Ascending aorta (tissue), 2 donors: Measurements from ENCODE around the gene CDK19. TPM values are rescaled to one million over a fixed set of nuclear protein-coding genes. Genes with fewer than 3 reads are reported as not detected.

Experiments
- DNase-seq, 2 donors: peaks; one replicate each; pipeline ENCODE4 v3.0.0-alpha.2; 2019; ENCODE audit warnings: low spot score in 2 of 2
- H3K27ac ChIP-seq, 2 donors: fragments of 200-600 bp; sonication (generic); one replicate each; pipeline ENCODE4 v1.5.1; 2016 to 2017; ENCODE audit warnings: mild to moderate bottlenecking in 1 of 2
- H3K27me3 ChIP-seq: fragments of 200-600 bp; sonication (generic); one replicate; pipeline ENCODE4 v1.5.1; 2017
- H3K36me3 ChIP-seq, 2 donors: fragments of 200-600 bp; sonication (generic); one replicate each; pipeline ENCODE4 v1.5.1; 2016
- H3K4me1 ChIP-seq, 2 donors: fragments of 200-600 bp; sonication (generic); one replicate each; pipeline ENCODE4 v1.5.1; 2016 to 2017; ENCODE audit warnings: mild to moderate bottlenecking in 1 of 2
- H3K4me3 ChIP-seq, 2 donors: fragments of 200-600 bp; sonication (generic); one replicate each; pipeline ENCODE4 v1.5.1; 2016 to 2017; ENCODE audit warnings: mild to moderate bottlenecking in 1 of 2
- H3K9me3 ChIP-seq, 2 donors: fragments of 200-600 bp; sonication (generic); one replicate each; pipeline ENCODE4 v1.5.1; 2016
- intact Hi-C: fragments of 100-400 bp; cut with DNase I; formaldehyde crosslinking; loops from one replicate; pipeline ENCODE4 v1.15.1; 2023
- total RNA-seq: library from RNA; depleted of rRNA; stranded (reverse); fragments of >200 nt; gene quantifications from one replicate; pipeline ENCODE4 v1.1.0, GENCODE V29; 2016
- TF ChIP-seq, protein P1 (sequence below), 3 experiments: fragments of 200-600 bp in 2 of 3; fragments of 450-650 bp in 1 of 3; sonication (generic) in 2 of 3; IDR thresholded peaks; one replicate each; pipeline ENCODE4 v1.5.1; 2016 to 2019; ENCODE audit warnings: antibody characterized with exemption in 3 of 3, mild to moderate bottlenecking in 1 of 3, moderate library complexity in 1 of 3

The CDK19 gene
- total RNA-seq, 1 donor from 2014 or later = 5.2 TPM

DNA sequence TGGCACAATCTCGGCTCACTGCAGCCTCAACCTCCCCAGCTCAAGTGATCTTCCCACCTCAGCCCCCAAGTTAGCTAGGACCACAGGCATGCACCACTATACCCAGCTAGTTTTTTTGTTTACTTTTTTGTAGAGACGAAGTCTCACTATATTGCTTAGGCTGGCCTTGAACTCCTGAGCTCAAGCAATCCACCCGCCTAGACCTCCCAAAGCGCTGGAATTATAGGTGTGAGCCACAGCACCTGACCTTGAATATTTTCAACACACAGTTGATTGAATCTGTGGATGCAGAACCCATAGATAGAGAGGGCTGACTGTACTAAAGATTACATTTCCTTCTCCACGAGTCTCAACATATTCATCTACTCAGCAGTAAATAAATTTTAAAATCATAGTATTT, 15.6 kb downstream of the CDK19 start:
- no peak for DNase-seq
- Histone ChIP-seq H3K36me3 (no peaks in the 10 kb centered on the region), H3K27ac (no peak overlapping the region), H3K27me3 (no peaks in the 10 kb centered on the region), H3K4me3 (no peak overlapping the region), H3K4me1 (no peaks in the 10 kb centered on the region), H3K9me3 (no peaks in the 10 kb centered on the region)
- intact Hi-C loops = no loop called here
- TF ChIP-seq, protein P1, sequence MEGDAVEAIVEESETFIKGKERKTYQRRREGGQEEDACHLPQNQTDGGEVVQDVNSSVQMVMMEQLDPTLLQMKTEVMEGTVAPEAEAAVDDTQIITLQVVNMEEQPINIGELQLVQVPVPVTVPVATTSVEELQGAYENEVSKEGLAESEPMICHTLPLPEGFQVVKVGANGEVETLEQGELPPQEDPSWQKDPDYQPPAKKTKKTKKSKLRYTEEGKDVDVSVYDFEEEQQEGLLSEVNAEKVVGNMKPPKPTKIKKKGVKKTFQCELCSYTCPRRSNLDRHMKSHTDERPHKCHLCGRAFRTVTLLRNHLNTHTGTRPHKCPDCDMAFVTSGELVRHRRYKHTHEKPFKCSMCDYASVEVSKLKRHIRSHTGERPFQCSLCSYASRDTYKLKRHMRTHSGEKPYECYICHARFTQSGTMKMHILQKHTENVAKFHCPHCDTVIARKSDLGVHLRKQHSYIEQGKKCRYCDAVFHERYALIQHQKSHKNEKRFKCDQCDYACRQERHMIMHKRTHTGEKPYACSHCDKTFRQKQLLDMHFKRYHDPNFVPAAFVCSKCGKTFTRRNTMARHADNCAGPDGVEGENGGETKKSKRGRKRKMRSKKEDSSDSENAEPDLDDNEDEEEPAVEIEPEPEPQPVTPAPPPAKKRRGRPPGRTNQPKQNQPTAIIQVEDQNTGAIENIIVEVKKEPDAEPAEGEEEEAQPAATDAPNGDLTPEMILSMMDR (IDR thresholded peaks at IDR 0.05) = no peak

DNA sequence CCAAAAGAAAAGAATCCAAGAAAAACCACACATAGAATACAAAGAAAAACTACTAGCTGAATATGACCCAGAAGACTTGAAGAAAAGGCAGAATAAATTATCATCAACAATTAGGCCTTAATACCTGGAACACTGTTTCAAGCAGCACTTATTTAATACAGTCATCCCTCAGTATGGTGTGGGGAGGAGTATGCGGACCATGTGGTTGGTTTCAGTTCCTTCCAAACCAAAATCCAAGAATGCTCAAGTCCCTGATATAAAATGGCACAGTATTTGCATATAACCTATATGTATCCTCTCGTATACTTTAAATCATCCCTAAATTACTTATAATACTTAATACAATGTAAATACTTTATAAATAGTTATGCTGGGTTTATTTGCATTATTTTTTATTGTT, 16.1 kb downstream of the CDK19 start:
- intact Hi-C loops = no loop called here
- TF ChIP-seq, protein P1 (IDR thresholded peaks at IDR 0.05) = no peak
- DNase-seq = no peak
- H3K4me1 ChIP-seq = no peaks in the 10 kb centered on the region
- H3K36me3 ChIP-seq = no peaks in the 10 kb centered on the region
- no peaks in the 10 kb centered on the region for H3K9me3 ChIP-seq
- H3K27me3 ChIP-seq = no peaks in the 10 kb centered on the region
- no peak overlapping the region for H3K4me3 ChIP-seq
- H3K27ac ChIP-seq = no peak overlapping the region

DNA sequence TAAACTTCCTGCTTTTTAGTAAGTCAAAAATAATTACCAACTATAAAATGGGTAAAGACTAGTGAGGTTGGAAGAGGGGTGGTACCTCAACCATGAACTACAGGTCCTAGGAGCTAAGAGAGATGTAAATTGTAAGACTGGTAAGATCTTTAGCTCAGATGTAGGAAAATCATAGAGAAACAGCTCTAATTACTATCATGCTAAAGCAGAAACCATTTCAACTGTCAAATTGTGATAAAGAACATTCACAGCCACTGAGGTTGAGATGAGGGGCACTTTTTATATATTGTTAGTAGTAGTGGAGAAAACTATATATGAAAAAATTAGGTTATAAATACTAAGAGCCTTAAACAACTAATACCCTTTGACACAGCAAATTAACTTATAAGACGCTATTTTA, 20.0 kb downstream of the CDK19 start:
- Histone ChIP-seq H3K4me1 (no peaks in the 10 kb centered on the region), H3K9me3 (no peaks in the 10 kb centered on the region), H3K27me3 (no peaks in the 10 kb centered on the region), H3K27ac (no peak overlapping the region), H3K36me3 (no peaks in the 10 kb centered on the region), H3K4me3 (no peak overlapping the region)
- intact Hi-C loops = no loop called here
- no peak for DNase-seq
- TF ChIP-seq, protein P1 (IDR thresholded peaks at IDR 0.05) = no peak

DNA sequence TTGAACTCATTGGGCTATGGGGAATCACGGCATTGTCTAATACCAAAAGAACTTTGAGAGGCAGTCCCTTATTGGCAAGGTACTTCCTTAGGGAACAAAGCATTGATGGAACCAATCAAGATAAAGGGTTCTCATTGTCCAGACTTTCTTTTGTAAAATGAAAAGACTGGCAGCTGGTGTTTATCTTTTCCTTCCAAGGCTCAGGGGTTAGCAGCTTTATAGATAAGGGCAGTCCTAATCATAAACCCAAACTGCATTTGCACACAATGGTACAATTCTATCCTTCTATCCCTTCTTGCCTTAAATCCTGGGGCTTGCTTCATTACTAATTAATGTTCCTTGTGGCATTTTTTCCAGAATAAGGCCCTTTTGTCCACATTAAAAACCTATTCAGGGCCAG, 28.6 kb downstream of the CDK19 start:
- Histone ChIP-seq H3K9me3 (peaks cover 0 to 6% of the 10 kb centered on the region in 2 donors), H3K27me3 (no peaks in the 10 kb centered on the region), H3K27ac (no peak overlapping the region), H3K4me1 (no peaks in the 10 kb centered on the region), H3K4me3 (no peak overlapping the region), H3K36me3 (no peaks in the 10 kb centered on the region)
- intact Hi-C loops = no loop called here
- TF ChIP-seq, protein P1 (IDR thresholded peaks at IDR 0.05) = no peak
- DNase-seq = no peak

DNA sequence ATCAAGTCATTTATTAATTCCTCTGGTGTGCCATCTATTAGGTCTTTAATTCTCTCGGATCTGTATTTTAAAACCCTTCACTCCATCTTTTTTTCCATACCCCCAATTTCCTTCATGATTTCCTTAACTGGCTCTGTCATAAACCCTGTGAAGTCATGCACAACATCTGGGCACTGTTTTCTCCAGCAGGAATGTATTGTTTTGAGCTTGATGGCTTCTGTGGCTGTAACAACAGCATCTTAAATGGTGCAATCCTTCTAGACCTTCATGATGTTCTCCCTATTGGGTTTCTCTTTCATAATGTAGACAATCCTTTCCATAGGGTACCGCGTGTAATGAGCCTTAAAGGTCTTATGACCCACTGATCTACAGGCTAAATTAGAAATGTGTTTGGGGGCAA, 29.0 kb downstream of the CDK19 start:
- Histone ChIP-seq H3K27ac (no peak overlapping the region), H3K4me3 (no peak overlapping the region), H3K36me3 (no peaks in the 10 kb centered on the region), H3K4me1 (no peaks in the 10 kb centered on the region), H3K9me3 (peaks cover 0 to 6% of the 10 kb centered on the region in 2 donors), H3K27me3 (no peaks in the 10 kb centered on the region)
- TF ChIP-seq, protein P1 (IDR thresholded peaks at IDR 0.05) = no peak
- intact Hi-C loops = no loop called here
- no peak for DNase-seq

DNA sequence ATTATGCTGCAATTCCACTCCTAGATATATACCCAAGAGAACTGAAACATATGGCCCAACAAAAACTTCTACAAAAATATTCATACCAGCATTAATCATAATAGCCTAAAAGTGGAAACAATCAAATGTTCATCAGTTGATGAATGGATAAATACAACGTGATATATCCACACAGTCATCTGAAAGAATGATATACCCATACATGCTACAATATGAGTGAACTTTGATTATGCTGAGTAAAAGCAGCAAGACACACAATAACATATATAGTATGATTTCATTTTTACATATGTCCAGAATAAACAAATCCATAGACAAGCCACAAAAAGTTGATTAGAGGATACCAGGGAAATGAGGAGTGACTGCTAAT, 30.7 kb downstream of the CDK19 start:
- H3K4me3 ChIP-seq = no peak overlapping the region
- no peaks in the 10 kb centered on the region for H3K27me3 ChIP-seq
- H3K27ac ChIP-seq = no peak overlapping the region
- no peak for DNase-seq
- intact Hi-C loops = no loop called here
- TF ChIP-seq, protein P1 (IDR thresholded peaks at IDR 0.05) = no peak
- peaks cover 0 to 3% of the 10 kb centered on the region in 2 donors for H3K4me1 ChIP-seq
- no peaks in the 10 kb centered on the region for H3K36me3 ChIP-seq
- H3K9me3 ChIP-seq = peaks cover 0 to 6% of the 10 kb centered on the region in 2 donors
